Epithelial cell of esophagus (primary cell): ENCODE results near the gene GON4L.
"Not testable (repeated sequence)": the region's sequence is repeated elsewhere in the genome, so short reads cannot be mapped to it uniquely, and the experiment has no call there.

Experiments
- DNase-seq: peaks from one replicate; pipeline ENCODE4 v3.0.0; 2010; ENCODE audit warnings: low read depth
- H3K4me3 ChIP-seq: 2 replicates; pipeline ENCODE4 v1.5.1; 2011; ENCODE audit warnings: mild to moderate bottlenecking, low read length, control low read depth
- CTCF ChIP-seq: IDR thresholded peaks from 2 replicates; pipeline ENCODE4 v1.5.1; 2011; ENCODE audit warnings: low read depth, mild to moderate bottlenecking, low read length, control low read depth, inconsistent platforms; ENCODE audit not compliant: insufficient read depth; ENCODE audit errors: missing control alignments

Gene GON4L

GRCh38 chr1:155856975-155857930 is at the start of gene GON4L:
TSS of gene GON4L (minus strand) at chr1:155857214. CDS start at chr1:155853780, 3,434 bp downstream.
- H3K4me3 ChIP-seq: peak within 1 kb of the TSS; percentile 97
- DNase-seq: peak; percentile 95
- no peak for TF ChIP-seq CTCF

DNA sequence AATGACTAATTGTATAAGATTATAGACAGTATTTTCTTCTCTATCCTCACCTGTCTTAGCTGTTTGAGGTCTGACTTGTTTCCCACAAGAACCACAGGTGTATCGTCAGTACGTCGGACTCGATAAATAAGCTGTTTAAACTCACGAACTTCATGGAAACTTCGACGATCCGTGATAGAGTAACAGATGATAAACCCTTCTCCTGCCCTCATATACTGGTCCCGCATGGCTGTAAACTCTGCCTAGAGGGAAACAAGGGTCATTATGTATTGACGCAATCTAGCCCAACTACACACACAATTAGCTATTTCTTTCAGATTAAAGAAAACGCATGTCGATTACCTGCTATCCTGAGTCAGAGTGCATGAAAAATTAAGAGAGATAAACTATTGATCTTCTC is 47.2 kb upstream of the GON4L start:
- no peak for DNase-seq
- TF ChIP-seq CTCF: no peak

DNA sequence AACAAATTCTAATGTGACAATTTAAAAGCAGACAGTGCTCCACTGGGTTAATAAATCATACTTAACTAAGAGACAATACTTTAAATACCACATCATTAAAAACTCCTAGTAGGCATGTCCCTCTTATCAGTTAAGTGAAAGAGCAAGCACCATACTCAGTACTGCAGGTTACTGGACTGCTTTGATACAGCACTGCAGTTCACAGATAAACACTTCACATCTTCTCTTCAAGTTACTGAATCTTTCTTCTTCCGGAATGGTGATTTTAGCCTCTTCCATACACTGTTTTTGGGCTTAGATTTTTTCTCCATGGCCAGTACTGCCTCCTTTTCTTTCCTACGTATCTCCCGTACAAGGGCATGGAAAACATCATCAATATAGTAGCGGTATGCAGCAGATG is 43.1 kb upstream of the GON4L start:
- TF ChIP-seq CTCF: no peak
- no peak for DNase-seq
- no peak overlapping the region for H3K4me3 ChIP-seq

More for the DNA sequence above, 47.2 kb upstream of the GON4L start:
- H3K4me3 ChIP-seq: no peak overlapping the region

- TF ChIP-seq CTCF: no peak
Measured at GRCh38 chr1:155899683-155900082, 42.7 kb upstream of the GON4L start.

DNA sequence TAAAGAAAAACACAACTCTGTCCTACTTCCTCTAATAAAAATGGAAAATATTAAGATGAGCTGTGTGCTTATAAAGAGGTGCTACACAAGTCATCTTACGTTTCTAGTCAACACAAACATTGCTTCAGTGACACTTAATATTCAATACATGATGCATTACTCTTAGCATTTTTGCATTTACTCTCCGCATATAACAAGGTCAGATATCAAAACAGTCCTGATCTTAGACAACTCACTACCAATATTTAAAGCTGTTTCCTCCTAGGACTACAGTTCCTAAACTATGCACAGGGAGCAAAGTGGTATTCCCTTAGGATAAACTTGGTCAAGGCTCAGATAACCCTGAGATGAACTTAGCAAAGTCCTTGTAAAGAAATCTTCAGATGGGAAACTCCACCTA is 41.9 kb upstream of the GON4L start:
- no peak for TF ChIP-seq CTCF
- H3K4me3 ChIP-seq: no peak overlapping the region
- no peak for DNase-seq

More at GRCh38 chr1:155899683-155900082, 42.7 kb upstream of the GON4L start:
- H3K4me3 ChIP-seq: no peak overlapping the region
- DNase-seq: no peak

DNA sequence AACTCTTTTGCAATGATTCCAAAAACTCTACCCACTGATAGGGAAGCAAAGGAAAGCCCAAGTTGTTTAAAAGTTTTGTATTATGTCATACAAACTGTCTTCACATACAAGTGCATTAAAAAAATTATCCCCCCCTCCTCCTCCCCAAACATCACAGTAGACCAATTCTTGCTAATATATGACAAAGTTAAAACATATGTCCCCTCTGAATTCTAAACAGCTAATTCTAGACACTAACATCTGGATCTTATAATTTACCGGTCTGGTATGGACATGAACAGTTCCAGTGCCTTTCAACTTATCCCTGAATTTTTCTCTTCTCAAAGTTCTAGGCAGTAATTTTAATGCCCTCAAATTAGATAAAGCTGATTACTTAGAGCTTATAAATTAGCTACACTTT is 40.7 kb upstream of the GON4L start:
- no peak overlapping the region for H3K4me3 ChIP-seq
- TF ChIP-seq CTCF: no peak
- no peak for DNase-seq

- not testable (repeated sequence) for H3K4me3 ChIP-seq, DNase-seq
Measured at GRCh38 chr1:155896476-155896875, 39.5 kb upstream of the GON4L start.

DNA sequence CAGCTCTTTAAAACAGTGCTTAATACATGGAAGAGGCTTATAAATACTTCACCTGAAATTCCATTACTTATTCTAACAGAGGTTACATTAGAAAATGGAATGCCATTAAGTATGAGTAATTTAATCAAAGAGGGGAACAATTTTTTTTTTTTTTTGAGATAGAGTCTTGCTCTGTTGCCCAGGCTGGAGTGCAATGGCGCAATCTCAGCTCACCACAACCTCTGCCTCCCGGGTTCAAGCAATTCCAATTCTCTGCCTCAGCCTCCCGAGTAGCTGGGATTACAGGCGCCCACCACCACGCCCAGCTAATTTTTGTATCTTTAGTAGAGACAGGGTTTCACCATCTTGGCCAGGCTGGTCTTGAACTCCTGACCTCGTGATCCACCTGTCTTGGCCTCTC is 38.6 kb upstream of the GON4L start:
- DNase-seq, H3K4me3 ChIP-seq: not testable (repeated sequence)
